Adrenal gland (tissue), 5 donors: ENCODE measurements around the gene PACRG.

Experiments used
- POLR2A ChIP-seq, 2 donors: fragments of 450-650 bp; IDR thresholded peaks; one replicate each; pipeline ENCODE4 v1.6.1; 2017; ENCODE audit warnings: antibody characterized with exemption in 2 of 2, mild to moderate bottlenecking in 2 of 2, moderate library complexity in 1 of 2
- TF ChIP-seq, protein P1 (sequence below), 6 experiments: fragments of 450-650 bp in 4 of 6; fragments of 200-600 bp in 2 of 6; sonication (generic) in 1 of 6; IDR thresholded peaks; 1 replicate in 5 of 6; 2 replicates in 1 of 6; pipeline versions ENCODE4 v1.5.1 to v1.8.0; 2016 to 2021; ENCODE audit warnings: antibody characterized with exemption in 6 of 6, mild to moderate bottlenecking in 2 of 6, moderate library complexity in 1 of 6
- donor health status: DM: no; HTN: no; CAD: no.

GRCh38 chr6:162921510-162922040 is 193.8 kb downstream of the PACRG start:
- TF ChIP-seq, protein P1, sequence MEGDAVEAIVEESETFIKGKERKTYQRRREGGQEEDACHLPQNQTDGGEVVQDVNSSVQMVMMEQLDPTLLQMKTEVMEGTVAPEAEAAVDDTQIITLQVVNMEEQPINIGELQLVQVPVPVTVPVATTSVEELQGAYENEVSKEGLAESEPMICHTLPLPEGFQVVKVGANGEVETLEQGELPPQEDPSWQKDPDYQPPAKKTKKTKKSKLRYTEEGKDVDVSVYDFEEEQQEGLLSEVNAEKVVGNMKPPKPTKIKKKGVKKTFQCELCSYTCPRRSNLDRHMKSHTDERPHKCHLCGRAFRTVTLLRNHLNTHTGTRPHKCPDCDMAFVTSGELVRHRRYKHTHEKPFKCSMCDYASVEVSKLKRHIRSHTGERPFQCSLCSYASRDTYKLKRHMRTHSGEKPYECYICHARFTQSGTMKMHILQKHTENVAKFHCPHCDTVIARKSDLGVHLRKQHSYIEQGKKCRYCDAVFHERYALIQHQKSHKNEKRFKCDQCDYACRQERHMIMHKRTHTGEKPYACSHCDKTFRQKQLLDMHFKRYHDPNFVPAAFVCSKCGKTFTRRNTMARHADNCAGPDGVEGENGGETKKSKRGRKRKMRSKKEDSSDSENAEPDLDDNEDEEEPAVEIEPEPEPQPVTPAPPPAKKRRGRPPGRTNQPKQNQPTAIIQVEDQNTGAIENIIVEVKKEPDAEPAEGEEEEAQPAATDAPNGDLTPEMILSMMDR (IDR thresholded peaks at IDR 0.05): no peak
- no peak for TF ChIP-seq POLR2A (IDR thresholded peaks at IDR 0.05)
